IPS DF 4.7 (cell line): ENCODE results near the gene MEGF6.
"Not testable (repeated sequence)": the region's sequence is repeated elsewhere in the genome, so short reads cannot be mapped to it uniquely, and the experiment has no call there.

Source experiments
- DNase-seq: peaks from one replicate; pipeline ENCODE4 v3.0.0-alpha.2; 2013; ENCODE audit warnings: low spot score; ENCODE audit errors: extremely low read depth

Gene MEGF6

DNA sequence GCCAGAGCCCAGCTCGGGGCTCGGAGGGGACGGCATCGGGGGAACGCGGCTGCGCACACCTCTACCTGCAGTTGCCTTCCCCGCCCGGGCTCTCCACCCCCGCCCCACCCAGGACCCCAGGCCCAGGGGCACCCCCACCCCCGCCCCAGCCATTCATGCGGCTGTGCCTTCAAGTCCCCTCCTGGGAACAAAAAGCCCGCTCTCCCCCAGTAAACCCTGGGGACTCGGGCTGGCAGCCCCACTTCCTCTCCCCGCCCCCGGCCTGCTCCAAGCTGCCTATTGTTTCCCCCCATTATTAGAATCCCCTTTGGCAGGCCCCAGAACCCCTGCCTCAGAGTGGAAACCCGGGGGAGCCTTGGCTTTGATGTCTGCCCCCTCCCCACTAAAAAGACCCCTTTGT lies 18.0 kb downstream of the MEGF6 start:
- DNase-seq, result no peak

DNA sequence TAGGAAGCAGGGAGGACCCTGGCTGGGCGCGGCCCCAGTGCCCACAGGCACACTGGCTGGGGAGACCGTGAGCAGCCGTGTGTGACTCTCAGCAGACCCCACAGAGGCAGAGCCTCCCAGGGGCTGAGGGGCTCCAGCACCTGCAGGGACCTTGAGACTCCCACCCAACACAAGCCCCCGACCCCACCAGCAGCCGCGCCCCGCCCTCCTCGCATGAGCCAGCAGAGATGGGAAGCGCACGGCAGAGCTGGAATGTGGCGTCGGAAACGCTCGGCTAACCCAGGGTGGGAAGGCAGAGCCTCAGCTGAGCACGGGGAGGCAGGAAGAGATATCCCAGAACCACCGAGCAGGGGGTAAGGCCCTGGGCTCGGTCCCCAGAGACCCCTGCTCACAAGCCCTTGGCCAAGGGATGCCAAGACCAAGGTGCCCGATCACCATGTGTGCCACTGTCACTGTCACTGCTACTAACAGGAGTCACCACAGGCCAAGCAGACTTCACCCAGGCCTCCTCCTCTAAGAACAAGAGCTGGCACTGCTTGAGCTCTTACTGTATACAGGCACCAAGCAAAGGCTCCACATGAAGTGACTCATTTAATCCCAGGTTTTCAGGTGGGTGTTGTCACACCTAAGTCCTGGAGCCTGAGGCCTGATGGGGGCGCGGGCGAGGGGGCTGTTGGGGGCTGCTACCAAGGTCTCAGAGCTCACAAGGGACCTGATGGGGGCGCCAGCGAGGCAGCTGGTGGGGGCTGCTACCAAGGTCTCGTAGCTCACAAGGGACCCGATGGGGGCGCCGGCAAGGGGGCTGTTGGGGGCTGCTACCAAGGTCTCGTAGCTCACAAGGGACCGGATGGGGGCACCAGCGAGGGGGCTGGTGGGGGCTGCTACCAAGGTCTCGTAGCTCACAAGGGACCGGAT lies 20.1 kb downstream of the MEGF6 start:
- DNase-seq, result no peak

DNA sequence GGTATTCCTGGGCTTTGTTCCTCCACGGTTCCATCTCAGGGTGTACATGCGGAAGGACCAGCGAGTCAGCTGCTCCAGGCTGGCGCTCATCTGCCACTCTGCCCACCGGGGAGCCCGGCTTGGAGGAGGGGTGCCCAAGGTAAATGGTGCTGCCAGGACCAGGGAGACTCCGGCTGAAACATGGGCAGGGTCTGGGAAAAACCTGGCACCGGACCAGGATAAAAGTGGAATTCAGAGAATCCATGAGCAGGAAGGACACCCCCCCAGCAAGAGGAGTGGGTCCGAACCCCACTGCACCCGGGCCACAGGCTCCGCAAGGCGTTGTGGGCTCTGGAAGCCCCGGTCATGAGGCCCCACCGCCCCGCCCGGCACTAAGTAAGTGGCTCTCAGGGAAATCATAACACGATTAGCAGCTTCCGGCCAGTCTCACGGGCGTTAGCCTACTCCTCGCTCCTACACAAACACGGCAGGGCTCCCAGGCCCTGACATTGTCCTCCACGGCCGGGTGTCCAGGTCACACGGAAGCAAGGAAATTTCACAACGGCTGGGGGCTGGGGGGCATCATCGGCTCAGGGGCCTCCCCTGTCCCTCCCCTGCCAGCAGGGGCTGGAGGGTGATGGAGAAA lies 21.1 kb downstream of the MEGF6 start:
- DNase-seq, result no peak

DNA sequence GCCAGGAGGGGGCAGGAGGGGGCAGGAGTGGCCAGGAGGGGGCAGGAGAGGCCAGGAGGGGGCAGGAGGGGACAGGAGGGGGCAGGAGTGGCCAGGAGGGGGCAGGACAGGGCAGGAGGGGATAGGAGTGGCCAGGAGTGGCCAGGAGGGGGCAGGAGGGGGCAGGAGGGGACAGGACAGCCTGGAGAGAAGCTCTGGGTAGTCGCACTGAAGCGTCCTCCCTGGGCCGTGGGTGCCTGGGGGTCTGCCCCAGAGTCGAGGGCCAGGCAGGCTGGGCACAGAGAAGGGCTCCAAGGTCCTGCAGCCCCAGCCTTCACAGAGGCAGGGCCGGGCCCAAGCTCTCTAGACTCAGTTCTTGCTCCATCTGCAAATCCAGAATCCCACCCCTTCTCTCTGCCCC lies 22.9 kb downstream of the MEGF6 start:
- no peak for DNase-seq

DNA sequence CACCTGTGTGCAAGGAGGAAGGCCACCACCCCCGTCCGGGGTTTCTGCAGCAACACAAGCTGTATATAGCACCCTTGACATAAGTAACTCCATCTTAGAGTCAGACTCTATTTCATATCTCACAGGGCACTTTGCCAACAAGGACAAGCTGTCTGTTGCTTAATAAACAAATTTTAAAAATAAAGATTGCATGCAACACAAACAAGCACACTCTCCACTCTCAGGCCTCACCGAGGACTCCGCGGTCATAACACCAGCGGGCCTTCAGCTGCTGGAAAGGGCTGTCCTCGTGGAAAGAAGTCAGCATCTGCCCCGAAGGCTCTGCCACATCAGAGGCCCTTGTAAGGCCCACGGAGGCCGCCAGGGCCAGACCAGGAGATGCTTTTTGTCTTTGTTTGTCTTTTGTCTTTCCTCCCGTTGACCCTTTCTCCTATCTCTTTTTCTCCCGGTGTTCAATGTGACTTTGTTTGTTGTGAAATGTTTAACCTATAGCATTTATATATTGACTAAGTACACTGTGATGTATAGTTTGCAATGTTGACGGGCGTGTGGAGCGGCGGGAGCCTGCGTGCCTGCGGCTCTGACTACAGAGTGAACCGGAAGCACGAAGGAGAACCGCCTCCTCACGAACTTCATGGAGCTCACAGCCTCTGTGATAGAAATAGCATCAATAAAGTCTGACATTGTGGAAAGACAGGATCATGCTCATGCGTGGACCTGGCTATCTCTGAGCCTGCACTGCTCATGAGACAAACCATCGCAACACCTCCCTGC lies 24.1 kb downstream of the MEGF6 start:
- DNase-seq, result no peak

DNA sequence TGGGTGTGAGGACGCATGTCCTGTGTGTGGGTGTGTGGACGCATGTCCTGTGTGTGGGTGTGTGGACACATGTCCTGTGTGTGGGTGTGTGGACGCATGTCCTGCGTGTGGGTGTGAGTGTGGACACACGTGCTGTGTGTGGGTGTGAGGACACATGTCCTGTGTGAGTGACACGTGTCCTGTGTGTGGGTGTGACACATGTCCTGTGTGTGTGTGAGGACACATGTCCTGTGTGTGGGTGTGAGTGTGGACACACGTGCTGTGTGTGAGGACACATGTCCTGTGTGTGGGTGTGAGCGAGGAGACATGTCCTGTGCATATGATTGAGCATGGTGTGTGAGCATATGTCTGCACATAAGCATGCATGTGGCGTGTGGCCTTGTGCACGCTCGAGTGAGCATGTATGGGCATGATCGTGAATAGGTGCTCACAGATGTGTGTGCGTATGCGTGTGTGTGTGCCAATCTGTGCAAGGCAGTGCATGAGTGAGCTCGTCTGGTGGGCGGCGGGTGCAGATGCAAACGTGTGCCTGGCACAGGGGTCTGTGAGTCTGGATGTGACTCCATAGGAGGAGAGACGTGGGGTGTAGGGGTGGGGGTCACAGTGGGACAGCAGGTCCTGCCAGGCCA lies 25.3 kb downstream of the MEGF6 start:
- DNase-seq, result no peak

DNA sequence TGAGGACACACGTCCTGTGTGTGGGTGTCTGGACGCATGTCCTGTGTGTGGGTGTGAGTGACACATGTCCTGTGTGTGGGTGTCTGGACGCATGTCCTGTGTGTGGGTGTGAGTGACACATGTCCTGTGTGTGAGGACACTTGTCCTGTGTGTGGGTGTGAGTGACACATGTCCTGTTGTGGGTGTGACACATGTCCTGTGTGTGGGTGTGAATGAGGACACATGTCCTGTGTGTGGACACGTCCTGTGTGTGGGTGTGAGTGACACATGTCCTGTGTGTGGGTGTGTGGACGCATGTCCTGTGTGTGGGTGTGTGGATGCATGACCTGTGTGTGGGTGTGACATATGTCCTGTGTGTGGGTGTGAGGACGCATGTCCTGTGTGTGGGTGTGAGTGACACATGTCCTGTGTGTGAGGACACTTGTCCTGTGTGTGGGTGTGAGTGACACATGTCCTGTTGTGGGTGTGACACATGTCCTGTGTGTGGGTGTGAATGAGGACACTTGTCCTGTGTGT lies 25.9 kb downstream of the MEGF6 start:
- DNase-seq, result not testable (repeated sequence)

DNA sequence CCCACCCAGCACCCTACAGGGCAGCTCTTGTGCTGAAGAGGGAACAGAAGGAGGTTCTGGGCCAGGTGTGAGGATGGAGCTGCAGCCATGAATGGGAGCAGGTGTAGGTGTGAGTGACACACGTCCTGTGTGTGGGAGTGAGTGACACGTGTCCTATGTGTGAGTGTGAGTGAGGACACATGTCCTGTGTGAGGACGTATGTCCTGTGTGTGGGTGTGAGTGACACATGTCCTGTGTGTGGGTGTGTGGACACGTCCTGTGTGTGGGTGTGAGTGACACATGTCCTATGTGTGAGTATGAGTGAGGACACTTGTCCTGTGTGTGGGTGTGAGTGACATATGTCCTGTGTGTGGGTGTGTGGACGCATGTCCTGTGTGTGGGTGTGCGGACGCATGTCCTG lies 26.4 kb downstream of the MEGF6 start:
- no peak for DNase-seq

DNA sequence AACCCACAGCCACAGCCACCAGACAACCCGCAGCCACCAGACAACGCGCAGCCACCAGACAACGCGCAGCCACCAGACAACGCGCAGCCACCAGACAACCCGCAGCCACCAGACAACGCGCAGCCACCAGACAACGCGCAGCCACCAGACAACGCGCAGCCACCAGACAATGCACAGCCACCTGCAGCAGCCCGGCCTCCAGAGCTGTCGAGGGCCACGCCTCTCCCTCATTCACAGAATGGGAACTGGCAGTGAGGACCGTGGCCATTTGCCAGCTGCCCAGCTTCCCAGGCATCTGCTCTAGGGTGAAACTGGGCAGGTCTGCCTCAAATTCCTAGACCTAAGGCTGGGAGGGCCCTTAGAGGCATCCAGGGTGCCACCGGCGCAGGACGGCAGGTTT lies 27.6 kb downstream of the MEGF6 start:
- not testable (repeated sequence) for DNase-seq

DNA sequence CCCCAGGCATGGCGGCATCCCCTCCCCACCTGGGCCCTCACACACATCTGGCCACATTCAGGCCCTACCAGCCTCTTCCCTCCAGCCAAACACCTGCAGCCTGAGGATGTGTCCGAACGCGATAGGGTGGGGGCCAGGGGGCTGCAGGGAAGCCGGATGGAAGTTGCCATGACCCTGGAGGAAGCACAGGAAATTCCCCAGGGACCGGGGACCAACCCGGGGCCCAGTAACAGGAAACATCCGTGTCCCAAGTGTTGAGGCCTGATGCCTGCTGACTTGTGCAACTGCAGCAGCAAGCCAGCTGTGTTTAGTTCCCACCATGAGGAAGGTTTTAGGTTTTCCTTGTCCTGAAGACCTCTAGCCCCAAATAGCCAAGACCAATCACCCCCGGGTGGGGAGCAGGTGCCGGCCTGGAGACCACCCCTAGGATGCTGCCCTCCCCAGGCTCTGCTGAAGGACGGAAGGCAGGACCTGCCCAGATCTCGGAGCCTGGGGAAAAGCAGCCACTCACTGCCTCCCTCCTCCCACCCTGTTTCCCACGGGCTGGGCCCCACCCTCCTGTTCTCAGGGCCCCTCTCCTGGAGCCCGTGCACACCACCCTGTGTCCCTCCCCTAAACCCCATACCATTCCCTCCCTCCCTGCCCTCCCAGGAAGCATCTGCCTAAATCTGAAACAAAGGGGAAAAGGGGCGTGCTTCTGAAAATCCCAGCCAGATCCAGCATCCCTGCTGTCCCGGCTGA lies 29.8 kb downstream of the MEGF6 start:
- DNase-seq, result no peak

DNA sequence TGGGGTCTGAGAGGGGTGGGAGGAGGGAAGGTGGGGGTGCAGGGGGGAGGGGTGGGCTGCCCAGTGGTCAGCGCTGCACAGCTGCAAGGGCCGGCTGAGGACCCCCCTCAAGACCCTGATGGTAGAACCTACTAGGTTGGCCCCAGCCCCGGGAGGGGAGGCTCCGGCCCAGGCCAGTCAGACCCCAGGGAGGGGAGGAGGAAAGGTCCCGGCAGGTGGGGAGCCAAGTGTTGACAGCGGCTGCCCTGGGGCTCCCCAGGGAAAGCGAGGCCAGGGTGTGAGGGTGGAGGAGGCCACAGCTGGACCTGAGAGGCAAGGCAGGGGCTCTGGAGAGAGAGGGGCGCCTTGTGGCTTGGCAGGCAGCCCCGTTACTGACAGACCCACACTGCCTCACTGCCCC lies 31.1 kb downstream of the MEGF6 start:
- no peak for DNase-seq

DNA sequence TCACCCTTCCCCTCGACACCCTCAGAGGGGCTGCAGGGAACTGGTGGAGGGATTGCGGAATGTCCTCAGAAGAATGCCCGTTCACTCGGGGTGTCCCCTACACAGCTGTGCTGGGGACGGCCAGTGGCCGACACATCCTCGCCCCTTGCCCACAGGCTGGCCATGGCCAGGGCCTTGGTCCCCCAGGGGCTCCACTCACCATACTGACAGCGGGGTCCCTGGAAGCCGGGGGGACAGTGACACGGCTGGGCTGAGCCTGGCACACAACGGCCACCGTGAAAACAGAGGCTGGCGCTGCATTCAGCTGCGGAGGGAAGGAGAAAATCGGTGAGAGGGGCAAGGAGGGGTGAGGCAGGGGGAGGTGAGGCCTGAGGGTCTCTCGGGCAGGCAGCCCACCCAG lies 31.7 kb downstream of the MEGF6 start:
- DNase-seq, result no peak

DNA sequence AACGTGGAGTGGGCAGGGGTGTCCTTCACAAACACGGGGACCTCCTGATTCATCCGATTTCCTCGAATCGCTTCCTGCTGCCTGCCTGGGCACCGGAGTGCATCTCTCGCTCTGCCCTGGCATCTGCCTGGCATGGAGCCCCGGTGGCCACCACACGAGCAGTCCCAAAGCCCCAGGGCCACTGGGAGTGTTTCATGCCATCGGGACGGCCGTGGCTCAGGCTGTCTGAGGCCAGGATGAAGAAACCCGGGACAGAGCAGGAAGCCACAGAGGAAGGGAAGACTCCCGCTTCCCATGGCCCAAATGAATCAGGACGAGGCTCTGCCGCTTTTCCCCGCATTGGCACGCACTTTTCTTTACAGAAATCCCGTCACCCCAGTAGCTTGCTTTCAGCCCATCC lies 32.4 kb downstream of the MEGF6 start:
- no peak for DNase-seq

DNA sequence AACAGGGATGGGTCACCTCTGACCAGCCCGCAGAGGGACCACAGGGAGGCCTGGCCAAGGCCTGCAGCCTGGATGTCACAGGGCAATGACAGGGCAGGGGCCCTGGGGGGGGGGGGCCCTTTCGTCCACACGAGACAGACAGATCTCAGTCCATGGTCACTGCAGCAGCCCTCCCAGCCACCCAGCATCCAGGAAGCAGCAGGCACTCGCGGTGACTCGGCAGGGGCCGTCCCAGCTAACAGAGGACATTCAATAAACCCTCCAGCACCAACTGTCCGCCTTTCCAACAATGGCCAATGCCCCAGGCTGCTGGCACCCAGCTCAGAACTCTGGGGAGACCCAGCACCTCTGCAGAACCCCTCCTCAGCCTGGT lies 32.9 kb downstream of the MEGF6 start:
- no peak for DNase-seq

DNA sequence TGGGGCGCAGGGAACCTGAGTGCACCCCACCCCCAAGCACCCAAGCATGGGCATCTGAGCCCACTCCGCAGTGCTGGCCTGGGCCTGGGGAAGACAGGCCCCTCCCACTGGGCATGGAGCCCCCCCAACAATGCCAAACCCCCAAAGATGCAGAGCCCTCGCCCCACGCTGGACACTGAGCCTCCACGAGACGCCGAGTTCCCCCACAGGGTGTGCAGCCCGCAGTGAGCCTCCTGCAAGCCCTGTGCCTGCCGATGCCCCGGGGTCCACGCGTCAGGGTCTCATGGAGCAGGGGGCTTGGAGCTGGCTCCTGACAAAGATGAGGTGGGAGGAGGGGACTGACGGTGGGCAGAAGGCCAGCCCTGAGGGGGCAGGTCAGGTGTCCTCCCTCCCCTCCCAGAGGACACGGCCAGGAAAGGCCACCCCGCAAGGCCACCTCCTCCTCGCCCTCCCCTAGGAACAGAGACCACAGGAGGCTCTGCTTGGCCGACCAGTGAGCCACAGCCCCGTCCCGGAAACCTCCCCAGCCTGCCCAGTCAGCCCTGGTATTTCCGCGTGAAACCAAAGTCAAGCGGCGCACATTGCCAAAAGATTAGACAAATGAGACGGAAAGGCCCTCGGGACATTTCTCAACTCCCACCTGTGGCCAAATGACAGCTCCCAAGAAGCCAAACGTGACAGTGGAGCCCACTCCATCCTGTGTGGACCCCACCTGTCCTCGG lies 33.4 kb downstream of the MEGF6 start:
- DNase-seq, result no peak

DNA sequence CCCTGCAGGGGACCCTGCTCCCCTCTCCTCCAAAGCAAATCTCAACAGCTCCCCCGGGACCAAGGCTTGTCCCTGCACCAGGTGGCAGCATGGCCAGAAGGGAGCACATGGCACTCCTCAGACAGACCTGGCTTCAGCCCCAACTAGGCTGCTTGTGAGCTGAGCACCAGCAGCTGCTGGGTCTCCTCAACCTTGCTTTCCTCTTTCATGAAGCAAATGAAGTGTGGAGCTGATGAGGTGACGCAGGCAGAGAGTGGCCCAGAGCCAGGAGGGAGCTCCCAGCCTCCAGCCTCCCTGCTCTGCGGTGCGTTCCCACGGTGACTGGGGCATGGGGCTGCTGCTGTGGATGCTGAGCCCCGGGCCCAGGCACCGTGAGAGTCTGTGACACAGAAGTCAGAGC lies 34.0 kb downstream of the MEGF6 start:
- no peak for DNase-seq

DNA sequence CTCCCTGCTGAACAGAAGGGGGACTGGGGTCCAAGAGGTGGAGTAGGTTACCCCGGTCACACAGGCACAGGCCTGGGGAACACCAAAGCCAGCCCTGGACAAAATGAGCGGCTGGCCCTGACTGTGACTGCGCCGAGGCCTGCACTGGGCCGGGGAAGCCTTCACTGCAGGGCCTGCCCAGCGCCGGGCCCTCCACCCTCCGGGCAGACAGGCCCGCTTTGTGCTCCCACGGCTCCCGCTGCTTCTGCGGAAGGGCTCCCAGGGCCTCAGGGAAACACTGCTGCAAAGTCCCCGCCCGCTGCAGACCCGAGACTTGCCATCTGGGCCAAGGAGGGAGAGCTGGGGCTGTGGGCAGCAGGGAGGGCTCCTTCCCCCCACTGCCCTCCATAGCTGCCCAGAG lies 35.3 kb downstream of the MEGF6 start:
- no peak for DNase-seq

DNA sequence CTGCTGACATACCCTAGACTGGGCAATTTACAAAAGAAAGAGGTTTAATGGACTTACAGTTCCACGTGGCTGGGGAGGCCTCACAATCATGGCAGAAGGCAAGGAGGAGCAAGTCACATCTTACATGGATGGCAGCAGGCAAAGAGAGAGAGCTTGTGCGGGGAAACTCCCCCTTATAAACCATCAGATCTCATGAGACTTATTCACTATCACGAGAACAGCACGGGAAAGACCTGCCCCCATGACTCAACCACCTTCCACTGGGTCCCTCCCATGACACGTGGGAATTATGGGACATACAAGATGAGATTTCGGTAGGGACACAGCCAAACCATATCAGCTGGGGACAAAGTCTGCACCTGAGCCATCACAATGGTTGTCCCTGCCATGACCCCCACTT lies 35.8 kb downstream of the MEGF6 start:
- DNase-seq, result not testable (repeated sequence)

DNA sequence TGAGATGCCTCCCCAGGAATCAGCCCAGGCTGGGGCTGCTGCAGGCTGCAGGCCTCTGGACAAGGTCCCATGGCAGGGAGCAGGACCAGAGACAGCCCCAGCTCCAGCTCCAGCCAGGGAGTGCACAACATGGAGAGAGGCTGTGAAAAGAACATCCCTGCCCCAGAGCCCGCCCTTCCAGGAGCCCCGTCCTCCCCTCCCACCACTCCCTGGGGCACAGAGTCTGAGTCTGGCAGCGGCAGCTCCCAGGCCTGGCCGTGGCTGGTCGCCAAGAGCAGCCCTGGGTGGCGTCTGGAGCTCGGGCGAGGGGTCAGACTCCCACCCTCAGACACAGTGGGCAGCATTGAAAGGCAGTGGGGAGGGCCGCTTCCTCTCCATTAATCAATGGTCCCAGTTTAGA lies 37.8 kb downstream of the MEGF6 start:
- DNase-seq, result no peak

DNA sequence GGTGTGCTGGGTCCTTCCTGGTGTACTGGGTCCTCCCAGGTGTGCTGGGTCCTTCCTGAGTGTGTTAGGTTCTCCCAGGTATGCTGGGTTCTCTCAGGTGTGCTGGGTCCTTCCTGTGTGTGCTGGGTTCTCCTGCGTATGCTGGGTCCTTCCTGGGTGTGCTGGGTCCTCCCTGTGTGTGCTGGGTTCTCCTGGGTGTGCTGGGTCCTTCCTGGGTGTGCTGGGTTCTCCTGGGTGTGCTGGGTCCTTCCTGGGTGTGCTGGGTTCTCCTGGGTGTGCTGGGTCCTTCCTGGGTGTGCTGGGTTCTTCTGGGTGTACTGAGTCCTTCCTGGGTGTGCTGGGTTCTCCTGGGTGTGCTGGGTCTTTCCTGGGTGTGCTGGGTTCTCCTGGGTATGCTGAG lies 38.7 kb downstream of the MEGF6 start:
- not testable (repeated sequence) for DNase-seq
